Measurements from ENCODE around the gene HMGB2. TPM values are rescaled to one million over a fixed set of nuclear protein-coding genes. Genes with fewer than 3 reads are reported as not detected.

Gene HMGB2
- polyA plus RNA-seq, 1 donor = 131 TPM

- peak; percentile 67 for DNase-seq
Observed at GRCh38 chr4:173334891-173335752, 964 bp upstream of the HMGB2 start.

- DNase-seq = peak; percentile 75
Observed at GRCh38 chr4:173333658-173334084, 487 bp downstream of the HMGB2 start.

GRCh38 chr4:173332963-173333657 is 1.0 kb downstream of the HMGB2 start:
- no peak for DNase-seq

- no peak for DNase-seq
Observed at GRCh38 chr4:173332021-173332487, 2.1 kb downstream of the HMGB2 start.

- no peak for DNase-seq
Observed at GRCh38 chr4:173330590-173330989, 3.6 kb downstream of the HMGB2 start.

GRCh38 chr4:173328236-173328901 is 5.8 kb downstream of the HMGB2 start:
- no peak for DNase-seq

GRCh38 chr4:173325007-173325736 is 9.0 kb downstream of the HMGB2 start:
- no peak for DNase-seq

GRCh38 chr4:173319696-173320095 is 14.5 kb downstream of the HMGB2 start:
- no peak for DNase-seq

- DNase-seq = no peak
Observed at GRCh38 chr4:173318648-173319211, 15.4 kb downstream of the HMGB2 start.

- no peak for DNase-seq
Observed at GRCh38 chr4:173318240-173318639, 15.9 kb downstream of the HMGB2 start.

- no peak for DNase-seq
Observed at GRCh38 chr4:173317004-173317403, 17.2 kb downstream of the HMGB2 start.

GRCh38 chr4:173316060-173316459 is 18.1 kb downstream of the HMGB2 start:
- DNase-seq = no peak

- DNase-seq = no peak
Observed at GRCh38 chr4:173314715-173315114, 19.4 kb downstream of the HMGB2 start.

- no peak for DNase-seq
Observed at GRCh38 chr4:173311368-173311767, 22.8 kb downstream of the HMGB2 start.

- DNase-seq = no peak
Observed at GRCh38 chr4:173307778-173308177, 26.4 kb downstream of the HMGB2 start.

- DNase-seq = peak; percentile 19
Observed at GRCh38 chr4:173301518-173302201, 32.5 kb downstream of the HMGB2 start.

- no peak for DNase-seq
Observed at GRCh38 chr4:173294444-173294843, 39.7 kb downstream of the HMGB2 start.

GRCh38 chr4:173293663-173294062 is 40.5 kb downstream of the HMGB2 start:
- no peak for DNase-seq

GRCh38 chr4:173291899-173292298 is 42.3 kb downstream of the HMGB2 start:
- DNase-seq = no peak

GRCh38 chr4:173289353-173289727 is 44.8 kb downstream of the HMGB2 start:
- no peak for DNase-seq

GRCh38 chr4:173288698-173289352 is 45.3 kb downstream of the HMGB2 start:
- DNase-seq = no peak

Data from hindlimb muscle (tissue), 1 donor.